SH-SY5Y (cell line): ENCODE measurements around the gene PFDN4.

Experiments used
- GATA2 ChIP-seq: IDR thresholded peaks from 2 replicates; pipeline ENCODE4 v1.6.1; 2011; ENCODE audit warnings: mild to moderate bottlenecking, low read depth, low read length
- GATA3 ChIP-seq: IDR thresholded peaks from 2 replicates; pipeline ENCODE4 v1.6.1; 2011; ENCODE audit warnings: low read depth, mild to moderate bottlenecking, low read length, moderate library complexity

The PFDN4 gene, protein sequence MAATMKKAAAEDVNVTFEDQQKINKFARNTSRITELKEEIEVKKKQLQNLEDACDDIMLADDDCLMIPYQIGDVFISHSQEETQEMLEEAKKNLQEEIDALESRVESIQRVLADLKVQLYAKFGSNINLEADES

DNA sequence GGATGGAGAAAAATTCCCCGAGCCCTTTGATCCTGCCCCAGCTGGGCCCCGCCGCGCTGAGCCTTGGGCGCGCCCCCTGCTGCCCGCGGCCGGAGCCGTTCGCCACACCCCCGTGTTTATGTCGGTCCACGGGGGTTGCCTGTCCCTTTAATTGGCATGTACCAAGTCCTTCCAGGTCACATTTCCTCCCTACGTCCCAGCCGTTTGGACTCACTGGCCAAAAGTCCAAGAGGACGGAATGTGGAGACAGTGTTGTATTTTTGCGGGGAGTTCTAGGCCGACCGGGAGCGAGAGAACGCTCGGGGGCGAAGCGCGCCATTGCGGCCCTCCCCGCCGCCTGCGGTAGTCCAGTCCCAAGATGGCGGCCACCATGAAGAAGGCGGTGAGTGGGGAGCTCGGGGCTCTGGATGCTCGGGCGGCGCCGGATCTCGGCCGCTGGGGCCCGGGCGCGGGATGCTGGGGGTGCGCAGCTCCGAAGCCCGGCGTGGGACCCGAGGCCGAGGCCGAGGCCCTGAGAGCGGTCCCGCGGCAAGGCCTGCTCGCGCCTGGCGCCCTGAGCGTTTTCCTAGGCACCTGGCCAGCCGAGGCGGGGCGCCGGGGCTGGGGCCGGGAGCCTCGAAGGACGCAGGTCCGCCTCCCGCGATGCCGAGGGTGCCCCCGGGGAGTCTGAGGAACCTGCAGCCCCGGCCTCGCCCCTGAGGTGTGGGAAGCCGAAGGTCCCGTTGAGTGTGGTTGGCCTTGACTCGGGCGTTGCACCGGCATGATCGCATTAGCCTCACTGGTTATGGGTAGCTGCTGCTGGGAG lies at the start of gene PFDN4:
Gene PFDN4, plus strand, starts transcription at position 345 of the 805 bp plus-strand sequence. Its CDS starts 14 bp downstream, at position 359.
- no peak for TF ChIP-seq GATA3
- peak; percentile 6; the same call in 1 of the 2 replicates for TF ChIP-seq GATA2

DNA sequence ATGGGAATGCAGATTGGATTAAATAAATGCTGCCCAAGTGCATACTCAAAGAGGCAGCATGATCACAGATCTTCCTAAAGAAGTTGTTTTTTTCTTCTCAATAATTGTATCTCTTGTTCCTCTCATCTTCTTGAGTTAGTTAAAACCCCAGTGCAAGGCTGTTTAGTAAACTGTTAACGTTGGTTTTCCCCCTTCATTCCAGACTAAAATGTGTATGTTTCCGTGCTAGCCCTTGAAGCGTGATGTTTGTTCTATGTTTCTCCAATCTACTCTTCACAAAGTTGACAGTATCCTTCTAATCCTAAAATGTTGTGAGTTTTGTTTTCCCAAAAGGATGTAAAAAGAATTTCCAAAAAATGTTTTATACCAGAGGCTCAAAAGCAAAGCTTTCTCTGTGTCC lies 49.7 kb upstream of the PFDN4 start:
- TF ChIP-seq GATA3 (no peak), GATA2 (no peak)

DNA sequence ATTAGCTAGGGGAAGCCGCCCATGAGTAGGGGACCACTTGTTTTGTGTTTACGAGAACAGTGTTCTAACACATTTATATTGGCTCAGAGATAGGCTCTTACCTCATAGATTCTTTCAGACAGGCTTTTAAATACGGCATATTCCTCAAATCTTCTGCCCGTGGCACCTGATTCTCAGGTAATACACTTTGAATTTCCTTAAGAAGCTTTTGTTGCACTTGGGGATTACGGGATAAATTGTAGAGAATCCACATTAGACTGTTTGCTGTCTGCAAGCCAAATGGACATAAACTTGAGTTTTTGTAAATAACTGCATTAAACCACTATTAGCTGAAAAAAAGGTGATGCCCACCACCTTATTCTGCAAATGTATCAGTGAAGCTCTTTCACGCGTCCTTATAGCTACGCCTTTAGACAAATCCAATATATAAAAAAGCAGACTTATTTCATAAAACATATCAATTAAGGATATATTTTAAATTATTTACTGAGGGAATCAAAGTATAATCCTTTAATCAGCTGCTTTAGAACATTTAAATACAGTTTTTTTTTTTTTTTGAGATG lies 49.0 kb upstream of the PFDN4 start:
- no peak for TF ChIP-seq GATA2
- no peak for TF ChIP-seq GATA3

DNA sequence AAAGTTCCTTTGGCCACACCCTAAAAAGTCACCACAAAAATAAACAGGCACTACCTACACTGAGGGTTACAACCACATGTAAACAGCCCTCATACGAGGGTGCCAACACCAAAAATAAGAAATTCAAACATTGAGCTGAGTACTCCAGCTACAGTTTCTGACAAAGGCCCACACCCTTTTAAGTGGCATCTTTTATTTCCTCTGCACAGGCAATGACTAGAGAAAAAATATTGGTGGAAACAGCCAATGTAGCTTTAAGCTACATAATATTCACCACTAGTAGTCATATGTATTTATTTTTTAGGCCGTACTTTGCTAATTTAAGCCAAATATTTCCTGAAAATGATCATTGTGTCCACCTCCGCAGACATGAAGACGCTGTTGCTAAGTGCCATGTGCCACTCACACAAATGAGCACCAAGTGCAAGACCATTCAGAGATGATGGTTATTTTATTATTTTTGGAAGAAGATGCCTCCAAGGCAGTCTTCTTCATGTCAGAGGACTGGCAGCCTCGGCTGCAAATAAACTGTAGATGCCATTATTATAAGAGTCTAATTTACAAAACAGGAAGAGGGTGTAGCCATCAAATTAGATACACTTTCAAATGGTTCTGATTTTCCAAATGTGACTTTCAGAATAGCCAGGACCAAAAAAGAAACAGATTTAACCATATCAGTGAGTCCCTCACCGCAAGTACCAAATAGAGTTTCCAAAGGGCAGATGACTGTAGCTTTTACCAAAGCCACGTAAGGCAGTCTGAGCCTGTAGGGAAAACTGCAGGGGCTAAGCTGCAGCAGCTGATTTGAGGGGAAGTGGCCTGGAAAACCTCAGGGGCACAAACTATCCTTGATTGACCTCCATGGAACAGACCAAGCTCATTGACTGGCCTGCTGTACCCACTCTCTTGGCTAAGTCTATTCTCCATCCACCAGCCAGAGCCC lies 47.6 kb upstream of the PFDN4 start:
- TF ChIP-seq GATA3 (no peak), GATA2 (no peak)

DNA sequence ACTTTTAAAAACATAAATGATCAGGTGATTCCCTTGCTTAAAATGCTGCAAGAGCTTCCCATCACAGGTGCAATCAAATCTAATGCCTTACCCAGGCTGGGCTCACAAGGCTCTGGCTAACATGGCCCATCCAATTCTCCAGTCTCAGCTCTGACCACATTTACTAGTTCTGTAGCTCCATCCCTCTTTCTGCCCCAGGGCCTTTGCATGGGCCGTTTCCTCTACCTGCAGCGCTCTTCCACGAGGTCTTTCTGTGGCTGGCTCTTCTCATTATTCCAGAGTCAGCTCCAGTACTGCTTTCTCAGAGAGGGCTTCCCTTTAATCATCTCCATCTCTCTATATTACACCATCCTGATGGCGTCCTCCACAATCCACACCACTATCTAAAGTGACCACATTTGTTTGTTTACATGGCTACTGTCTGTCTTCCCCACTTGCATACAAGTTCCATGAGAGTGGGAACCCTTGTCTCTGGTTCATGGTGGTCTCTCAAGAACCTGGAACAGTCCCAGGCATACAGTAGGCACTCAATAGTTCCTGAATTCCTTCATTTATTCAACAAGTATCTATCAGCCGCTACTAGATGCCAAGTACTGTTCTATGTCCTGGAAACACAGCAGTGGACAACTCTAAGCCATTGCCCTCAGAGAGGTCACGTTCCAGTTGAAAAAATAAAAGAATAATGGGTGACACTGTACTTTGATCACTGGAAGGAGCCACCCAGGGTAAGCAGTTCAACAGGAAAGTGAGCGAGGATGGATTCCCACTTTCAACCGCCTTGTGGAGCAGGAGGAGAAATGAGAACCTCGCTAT lies 46.7 kb upstream of the PFDN4 start:
- no peak for TF ChIP-seq GATA3
- TF ChIP-seq GATA2: no peak

DNA sequence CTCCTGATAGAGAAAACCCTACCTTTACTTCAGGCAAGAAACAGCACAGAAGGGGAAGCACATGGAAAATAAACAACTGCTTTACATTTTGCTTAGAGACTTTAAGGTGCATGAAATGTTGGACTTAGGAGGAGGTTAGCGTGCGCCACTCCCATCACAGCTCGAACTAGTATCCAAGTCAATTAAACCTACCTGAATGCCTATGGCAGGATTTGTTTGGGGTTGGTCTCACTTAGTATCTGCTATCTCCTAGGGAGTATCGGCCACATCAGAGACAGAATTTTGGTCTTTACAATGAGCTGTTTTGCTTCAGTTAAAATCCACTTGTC lies 46.1 kb upstream of the PFDN4 start:
- TF ChIP-seq GATA3: no peak
- no peak for TF ChIP-seq GATA2

DNA sequence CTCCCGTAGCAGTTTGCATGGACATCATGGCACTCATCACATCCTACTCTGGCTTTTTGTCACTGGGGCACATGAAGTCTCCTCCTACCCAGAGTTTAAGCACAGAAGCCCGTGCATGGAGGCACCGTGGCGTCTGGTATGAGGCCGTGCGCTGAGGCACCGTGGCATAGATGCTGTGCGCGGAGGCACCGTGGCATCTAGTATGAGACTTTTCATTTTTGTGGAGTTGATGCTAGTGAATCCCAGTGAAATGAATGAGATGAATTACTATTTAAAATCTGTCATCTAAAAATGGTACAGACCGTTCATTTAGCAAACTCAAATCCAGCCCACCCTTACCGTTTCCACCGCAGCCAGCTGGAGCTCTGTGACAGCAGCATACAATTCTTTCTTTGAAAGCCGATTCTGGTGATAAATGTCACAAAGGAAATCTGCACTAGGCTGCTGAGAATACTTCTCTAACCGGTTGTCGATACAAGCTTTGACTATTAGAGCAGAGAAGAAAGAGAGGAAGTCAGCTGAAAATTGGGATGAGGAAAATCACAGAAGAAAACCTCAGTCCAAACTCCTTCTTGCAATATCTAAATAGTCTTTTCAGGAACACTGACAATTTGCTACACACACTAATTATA lies 45.4 kb upstream of the PFDN4 start:
- TF ChIP-seq GATA3 (no peak), GATA2 (no peak)

DNA sequence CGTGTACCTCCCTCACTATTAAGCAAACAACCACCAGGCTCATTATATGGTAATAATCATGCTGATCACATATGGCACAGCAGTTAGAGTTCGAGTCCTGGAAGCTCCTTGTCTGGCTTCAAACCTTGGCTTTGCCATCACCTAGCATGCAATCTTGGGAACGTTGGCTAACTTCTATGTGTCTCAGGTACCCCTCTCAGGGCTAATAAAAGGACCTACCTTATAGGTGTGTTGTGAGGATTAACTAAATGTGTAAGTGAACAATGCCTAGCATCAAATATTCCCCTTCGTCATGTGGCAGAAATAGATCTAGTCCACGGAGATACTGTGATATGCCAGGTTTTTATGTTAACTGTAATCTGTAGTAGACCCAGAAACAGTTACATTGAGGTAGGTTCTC lies 44.5 kb upstream of the PFDN4 start:
- no peak for TF ChIP-seq GATA2
- no peak for TF ChIP-seq GATA3

DNA sequence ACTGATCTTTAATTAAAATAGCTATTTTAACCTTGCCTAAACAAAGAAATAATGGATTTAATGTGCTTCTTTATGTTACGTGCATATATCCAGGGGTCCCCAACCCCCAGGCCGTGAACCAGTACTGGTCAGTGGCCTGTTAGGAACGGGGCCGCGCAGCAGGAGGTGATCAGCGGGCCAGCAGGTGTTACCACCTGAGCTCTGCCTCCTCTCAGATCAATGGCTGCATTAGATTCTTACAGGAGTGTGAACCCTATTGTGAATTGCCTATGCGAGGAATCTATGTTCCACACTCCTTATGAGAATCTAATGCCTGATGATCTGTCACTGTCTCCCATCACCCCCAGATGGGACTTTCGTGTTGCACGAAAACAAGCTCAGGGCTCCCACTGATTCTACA lies 42.9 kb upstream of the PFDN4 start:
- no peak for TF ChIP-seq GATA2

DNA sequence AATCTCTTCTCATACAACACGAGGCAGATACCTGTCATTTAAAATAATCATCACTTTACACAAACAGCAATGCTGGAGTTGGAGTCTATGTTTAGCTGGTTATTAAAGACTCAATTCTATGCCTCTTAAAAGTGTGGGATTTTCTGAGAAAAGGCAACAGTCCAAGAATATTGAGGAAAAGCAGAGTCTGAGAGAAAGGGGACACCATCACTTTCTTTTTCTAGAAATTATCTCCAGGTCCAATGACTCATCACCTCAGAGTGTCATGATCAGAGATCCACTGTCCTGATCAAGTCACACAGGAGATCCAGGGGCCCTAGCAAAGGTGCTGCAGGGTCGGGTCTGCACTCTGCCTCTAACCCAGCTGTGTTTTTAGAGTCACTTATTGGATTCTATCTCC lies 42.1 kb upstream of the PFDN4 start:
- no peak for TF ChIP-seq GATA2
- no peak for TF ChIP-seq GATA3

DNA sequence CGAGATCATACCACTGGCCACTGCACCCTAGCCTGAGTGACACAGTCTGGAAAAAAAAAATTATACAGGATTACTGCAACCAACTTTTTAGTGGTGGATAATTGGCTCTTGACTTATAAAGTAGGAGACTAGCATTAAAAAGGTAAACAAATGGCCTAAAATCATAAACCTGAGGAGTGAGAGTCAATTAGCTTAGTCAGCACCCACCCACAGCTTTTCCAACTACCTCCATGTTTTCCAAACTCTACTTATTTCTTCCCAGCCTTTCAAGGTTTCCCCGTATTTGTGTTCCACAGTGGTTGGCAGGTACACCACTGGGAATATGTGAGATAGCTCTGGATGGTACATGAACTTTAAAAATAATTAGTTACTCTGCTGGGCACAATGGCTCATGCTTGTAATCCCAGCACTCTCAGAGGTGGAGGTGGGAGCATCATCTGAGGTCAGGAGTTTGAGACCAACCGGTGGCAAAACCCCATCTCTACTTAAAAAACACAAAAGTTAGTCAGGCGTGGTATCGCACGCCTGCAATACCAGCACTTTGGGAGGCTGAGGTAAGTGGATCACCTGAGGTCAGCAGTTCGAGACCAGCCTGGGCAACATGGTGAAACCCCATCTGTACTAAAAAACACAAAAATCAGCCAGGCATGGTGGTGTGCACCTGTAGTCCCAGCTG lies 40.8 kb upstream of the PFDN4 start:
- no peak for TF ChIP-seq GATA3
- no peak for TF ChIP-seq GATA2

DNA sequence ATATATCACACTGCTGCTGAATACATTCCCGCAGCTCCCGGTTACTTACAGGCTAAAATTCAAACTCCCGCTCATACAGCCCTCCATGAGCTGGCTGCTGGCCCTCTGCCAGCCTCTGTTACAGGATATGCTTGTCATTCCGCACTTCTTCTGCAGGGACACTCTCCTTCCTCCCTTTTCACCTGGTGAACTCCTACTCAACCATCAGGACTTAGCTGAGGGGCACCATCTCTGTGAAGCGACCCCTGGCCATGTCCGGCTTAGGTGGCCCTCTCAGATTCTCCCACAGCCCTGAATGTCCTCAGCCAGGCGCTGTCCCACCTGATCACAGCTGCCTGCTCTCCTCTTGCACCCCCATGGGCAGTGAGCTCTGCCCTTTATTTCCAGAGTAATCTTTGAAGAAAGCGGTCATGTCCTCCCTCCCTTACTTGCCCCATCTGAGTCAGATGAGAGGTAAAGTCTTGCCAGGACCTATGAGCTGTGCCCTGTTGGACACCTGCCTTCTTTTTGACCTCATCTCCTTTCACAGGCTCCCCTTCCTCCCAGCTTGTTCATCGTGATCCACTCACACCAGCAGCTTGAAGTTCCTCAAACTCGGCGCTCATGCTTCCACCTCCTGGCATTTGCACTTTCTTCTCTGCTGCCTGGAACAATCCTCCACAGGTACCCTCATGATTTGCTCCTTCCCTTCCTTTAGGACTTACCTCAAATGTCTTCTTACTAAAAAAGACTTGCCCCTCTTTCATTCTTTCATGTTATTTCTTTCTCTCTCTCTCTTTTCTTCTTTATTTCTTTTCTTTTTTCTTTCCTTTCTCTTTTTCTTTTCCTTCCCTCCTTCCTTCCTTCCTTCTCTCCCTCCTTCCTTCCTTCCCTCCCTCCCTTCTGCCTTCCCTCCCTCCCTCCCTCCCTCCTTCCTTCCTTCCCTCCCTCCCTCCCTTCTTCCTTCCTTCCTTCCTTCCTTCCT lies 39.7 kb upstream of the PFDN4 start:
- no peak for TF ChIP-seq GATA2
